SK-N-MC (cell line): ENCODE measurements around the gene FCGBP.

Experiments
- DNase-seq: peaks from one replicate; pipeline ENCODE4 v3.0.0-alpha.2; 2011; ENCODE audit warnings: low read depth, low spot score
- H3K27ac ChIP-seq: fragments of 200-600 bp; sonication (generic); 2 replicates; pipeline ENCODE4 v1.5.1; 2016; ENCODE audit warnings: mixed run types
- H3K36me3 ChIP-seq: fragments of 200-600 bp; sonication (generic); 2 replicates; pipeline ENCODE4 v1.6.1; 2017; ENCODE audit warnings: antibody characterized with exemption, low read length, mixed read lengths; ENCODE audit not compliant: insufficient read depth
- H3K4me3 ChIP-seq: fragments of 200-600 bp; sonication (generic); 2 replicates; pipeline ENCODE4 v1.5.1; 2016
- H3K9ac ChIP-seq: fragments of 200-600 bp; sonication (generic); 2 replicates; pipeline ENCODE4 v1.8.0; 2017; ENCODE audit warnings: mixed run types, mixed read lengths; ENCODE audit not compliant: insufficient read length
- H3K9me3 ChIP-seq: fragments of 200-600 bp; sonication (generic); 2 replicates; pipeline ENCODE4 v1.6.1; 2017; ENCODE audit warnings: low read depth, mild to moderate bottlenecking, antibody characterized with exemption, low read length, moderate library complexity, mixed read lengths
- EZH2 ChIP-seq: fragments of 200-600 bp; sonication (generic); IDR thresholded peaks from one replicate; pipeline ENCODE4 v1.6.1; 2017; ENCODE audit warnings: antibody characterized with exemption
- FOXP2 ChIP-seq: optimal IDR thresholded peaks from 2 replicates; pipeline ENCODE3; 2011; ENCODE audit warnings: mild to moderate bottlenecking, moderate library complexity; ENCODE audit not compliant: insufficient read depth; ENCODE audit errors: extremely low read length, control extremely low read depth
- POLR2AphosphoS5 ChIP-seq: IDR thresholded peaks from 2 replicates; pipeline ENCODE4 v1.6.1; 2012; ENCODE audit warnings: mild to moderate bottlenecking, low read depth, low read length, borderline replicate concordance

FCGBP gene

GRCh38 chr19:39917561-39918182, 16.8 kb downstream of the FCGBP start:
- DNase-seq, result no peak
- Histone ChIP-seq H3K27ac (no peak overlapping the region), H3K9ac (no peak overlapping the region), H3K36me3 (no peaks in the 10 kb centered on the region), H3K9me3 (no peaks in the 10 kb centered on the region), H3K4me3 (no peak overlapping the region)
- TF ChIP-seq EZH2 (no peak), POLR2AphosphoS5 (no peak), FOXP2 (no peak)

- no peak overlapping the region for H3K27ac ChIP-seq
- no peaks in the 10 kb centered on the region for H3K36me3 ChIP-seq
- no peak for DNase-seq
- H3K9me3 ChIP-seq, result no peaks in the 10 kb centered on the region
- H3K4me3 ChIP-seq, result no peak overlapping the region
- H3K9ac ChIP-seq, result no peak overlapping the region
- TF ChIP-seq EZH2 (no peak), POLR2AphosphoS5 (no peak), FOXP2 (no peak)
Measured at GRCh38 chr19:39916851-39917396, 17.5 kb downstream of the FCGBP start.

- TF ChIP-seq POLR2AphosphoS5 (no peak), EZH2 (no peak), FOXP2 (no peak)
- Histone ChIP-seq H3K36me3 (no peaks in the 10 kb centered on the region), H3K27ac (no peak overlapping the region), H3K4me3 (no peak overlapping the region), H3K9ac (no peak overlapping the region), H3K9me3 (no peaks in the 10 kb centered on the region)
- no peak for DNase-seq
Measured at GRCh38 chr19:39916236-39916635, 18.2 kb downstream of the FCGBP start.

- Histone ChIP-seq H3K9ac (no peak overlapping the region), H3K4me3 (no peak overlapping the region), H3K36me3 (no peaks in the 10 kb centered on the region), H3K9me3 (no peaks in the 10 kb centered on the region), H3K27ac (no peak overlapping the region)
- DNase-seq, result no peak
- TF ChIP-seq EZH2, result no peak
Measured at GRCh38 chr19:39915848-39916215, 18.6 kb downstream of the FCGBP start.

GRCh38 chr19:39915101-39915847, 19.2 kb downstream of the FCGBP start:
- Histone ChIP-seq H3K4me3 (no peak overlapping the region), H3K27ac (no peak overlapping the region), H3K36me3 (no peaks in the 10 kb centered on the region), H3K9ac (no peak overlapping the region), H3K9me3 (no peaks in the 10 kb centered on the region)
- TF ChIP-seq FOXP2, result no peak
- no peak for TF ChIP-seq POLR2AphosphoS5
- TF ChIP-seq EZH2, result no peak
- no peak for DNase-seq

GRCh38 chr19:39913682-39914333, 20.6 kb downstream of the FCGBP start:
- Histone ChIP-seq H3K36me3 (no peaks in the 10 kb centered on the region), H3K9me3 (no peaks in the 10 kb centered on the region), H3K4me3 (no peak overlapping the region), H3K9ac (no peak overlapping the region), H3K27ac (no peak overlapping the region)
- no peak for TF ChIP-seq FOXP2
- no peak for TF ChIP-seq EZH2
- TF ChIP-seq POLR2AphosphoS5, result no peak
- DNase-seq, result no peak

GRCh38 chr19:39908803-39909202, 25.6 kb downstream of the FCGBP start:
- no peaks in the 10 kb centered on the region for H3K36me3 ChIP-seq
- H3K27ac ChIP-seq, result no peak overlapping the region
- no peak overlapping the region for H3K4me3 ChIP-seq
- no peaks in the 10 kb centered on the region for H3K9me3 ChIP-seq
- DNase-seq, result no peak
- H3K9ac ChIP-seq, result no peak overlapping the region
- TF ChIP-seq FOXP2 (no peak), POLR2AphosphoS5 (no peak), EZH2 (no peak)

GRCh38 chr19:39906820-39907611, 27.4 kb downstream of the FCGBP start:
- Histone ChIP-seq H3K9me3 (no peaks in the 10 kb centered on the region), H3K27ac (no peak overlapping the region), H3K9ac (no peak overlapping the region), H3K4me3 (no peak overlapping the region), H3K36me3 (no peaks in the 10 kb centered on the region)
- no peak for DNase-seq
- TF ChIP-seq FOXP2 (no peak), EZH2 (no peak), POLR2AphosphoS5 (no peak)
